HCT116 (cell line): Measurements from ENCODE around the gene VAV2. TPM values are rescaled to one million over a fixed set of nuclear protein-coding genes. Genes with fewer than 3 reads are reported as not detected.

Source experiments
- ATAC-seq: fragments of 200-7000 bp; cut with Tn5 transposase; 2 replicates; pipeline ENCODE4 v1.9.1; 2020; ENCODE audit warnings: mild to moderate bottlenecking, moderate library complexity
- BruUV-seq: library from RNA; stranded (reverse); fragments of 400-500 nt; replicated peaks from 2 replicates; lab custom pipeline; 2021; lab: Mats Ljungman, UMichigan
- CTCF ChIA-PET: fragments of 300-600 bp; sonication (Branson Sonifier 250); formaldehyde crosslinking; loops from one replicate; lab custom pipeline; 2021; ENCODE audit warnings: antibody characterized with exemption; lab: Charles Lee
- POLR2A ChIA-PET: fragments of 300-600, 350-600 bp; sonication (Branson Sonifier 250); formaldehyde crosslinking; loops from one replicate; lab custom pipeline; 2021; ENCODE audit warnings: antibody characterized with exemption; lab: Charles Lee
- RAD21 ChIA-PET, 2 experiments: fragments of 300-600 bp; sonication (Branson Sonifier 250); formaldehyde crosslinking; loops; one replicate each; lab custom pipeline; 2023; ENCODE audit warnings: low total read pairs in 2 of 2; ENCODE audit not compliant: uncharacterized antibody in 2 of 2, unreplicated experiment in 2 of 2, low non-redundant PET in 1 of 2; lab: Charles Lee
- DNase-seq: peaks from one replicate; pipeline ENCODE4 v3.0.0-alpha.2; 2010; ENCODE audit warnings: low read depth, low spot score
- H2AFZ ChIP-seq: fragments of 200-600 bp; shearing (Covaris generic), sonication (generic); 2 replicates; pipeline ENCODE4 v1.6.1; 2017; ENCODE audit warnings: low read depth, mixed run types, mixed read lengths, antibody characterized with exemption, low read length; ENCODE audit not compliant: poor library complexity, severe bottlenecking
- H3K27ac ChIP-seq: 2 replicates; pipeline ENCODE4 v1.5.1; 2012; ENCODE audit warnings: low read depth, low read length
- H3K27me3 ChIP-seq: fragments of 200-600 bp; sonication (generic); 2 replicates; pipeline ENCODE4 v1.6.1; 2016; ENCODE audit warnings: mixed run types, low read length, mixed read lengths; ENCODE audit not compliant: insufficient read depth
- H3K36me3 ChIP-seq, 2 experiments: fragments of 200-500 bp in 1 of 2; fragments of 200-600 bp in 1 of 2; sonication (Bioruptor generic) in 1 of 2; sonication (generic) in 1 of 2; 2 replicates each; pipeline versions ENCODE4 v1.5.1 to v1.6.1; 2014 to 2016; ENCODE audit warnings: low read length in 2 of 2, inconsistent platforms in 1 of 2, mixed read lengths in 1 of 2, mixed run types in 1 of 2; ENCODE audit not compliant: insufficient read depth in 2 of 2, control insufficient read depth in 1 of 2
- H3K4me1 ChIP-seq, 2 experiments: fragments of 200-600 bp in 1 of 2; sonication (generic) in 1 of 2; 2 replicates each; pipeline versions ENCODE4 v1.5.1 to v1.6.1; 2012 to 2017; ENCODE audit warnings: low read length in 2 of 2, inconsistent platforms in 1 of 2, mild to moderate bottlenecking in 1 of 2, mixed read lengths in 1 of 2, mixed run types in 1 of 2, moderate library complexity in 1 of 2; ENCODE audit not compliant: insufficient read depth in 2 of 2, control insufficient read depth in 1 of 2
- H3K4me2 ChIP-seq: fragments of 200-600 bp; sonication (generic); 2 replicates; pipeline ENCODE4 v1.6.1; 2017; ENCODE audit warnings: mixed run types, low read length, mixed read lengths
- H3K4me3 ChIP-seq, 2 experiments: fragments of 200-600 bp in 1 of 2; sonication (generic) in 1 of 2; replicated peaks in 1 of 2; 2 replicates each; pipeline ENCODE4 v1.5.1; 2011 to 2016; ENCODE audit warnings: low read length in 2 of 2, control low read depth in 1 of 2, low read depth in 1 of 2, mild to moderate bottlenecking in 1 of 2, mixed read lengths in 1 of 2, mixed run types in 1 of 2
- H3K79me2 ChIP-seq: fragments of 200-600 bp; sonication (generic); 2 replicates; pipeline ENCODE4 v1.6.1; 2017; ENCODE audit warnings: mild to moderate bottlenecking, mixed run types, low read length, moderate library complexity, mixed read lengths; ENCODE audit not compliant: insufficient read depth
- H3K9ac ChIP-seq: fragments of 200-600 bp; sonication (generic); 2 replicates; pipeline ENCODE4 v1.6.1; 2016; ENCODE audit warnings: low read length, mixed read lengths
- H3K9me2 ChIP-seq: fragments of 200-600 bp; sonication (generic), shearing (Covaris generic); 2 replicates; pipeline ENCODE4 v1.6.1; 2017; ENCODE audit warnings: mixed run types, mild to moderate bottlenecking, moderate library complexity; ENCODE audit not compliant: insufficient read depth
- H3K9me3 ChIP-seq, 2 experiments: fragments of 200-500 bp in 1 of 2; fragments of 200-600 bp in 1 of 2; sonication (Bioruptor generic) in 1 of 2; sonication (generic) in 1 of 2; 2 replicates each; pipeline ENCODE4 v1.6.1; 2014 to 2017; ENCODE audit warnings: low read length in 2 of 2, mixed read lengths in 2 of 2, inconsistent platforms in 1 of 2, low read depth in 1 of 2, mild to moderate bottlenecking in 1 of 2, mixed run types in 1 of 2, moderate library complexity in 1 of 2; ENCODE audit not compliant: control insufficient read depth in 1 of 2, insufficient read depth in 1 of 2
- H4K20me1 ChIP-seq: fragments of 200-600 bp; sonication (generic), shearing (Covaris generic); 2 replicates; pipeline ENCODE4 v1.6.1; 2017; ENCODE audit warnings: mixed run types, mild to moderate bottlenecking, moderate library complexity; ENCODE audit not compliant: insufficient read depth
- EZH2 ChIP-seq: fragments of 200-600 bp; sonication (generic); IDR thresholded peaks from 2 replicates; pipeline ENCODE4 v1.6.1; 2017; ENCODE audit warnings: antibody characterized with exemption, mixed run types
- FOSL1 ChIP-seq: IDR thresholded peaks from 2 replicates; pipeline ENCODE4 v1.6.1; 2012; ENCODE audit warnings: low read depth
- JUND ChIP-seq: IDR thresholded peaks from 2 replicates; pipeline ENCODE4 v1.6.1; 2012
- POLR2A ChIP-seq: IDR thresholded peaks from 2 replicates; pipeline ENCODE4 v1.7.0; 2011; ENCODE audit warnings: borderline replicate concordance; ENCODE audit not compliant: insufficient read depth, insufficient read length; ENCODE audit errors: extremely low read depth
- POLR2AphosphoS5 ChIP-seq: IDR thresholded peaks from 2 replicates; pipeline ENCODE4 v1.6.1; 2011; ENCODE audit warnings: mild to moderate bottlenecking, low read depth, low read length, moderate library complexity
- TCF7L2 ChIP-seq: IDR thresholded peaks from 2 replicates; pipeline ENCODE4 v1.7.0; 2011; ENCODE audit warnings: borderline replicate concordance, inconsistent platforms; ENCODE audit not compliant: insufficient read depth, insufficient read length; ENCODE audit errors: extremely low read depth
- ZFX ChIP-seq: fragments of 450-650 bp; IDR thresholded peaks from 2 replicates; pipeline ENCODE4 v1.6.1; 2017
- intact Hi-C: fragments of 100-400 bp; cut with micrococcal nuclease; formaldehyde crosslinking; loops from 2 replicates; pipeline ENCODE4 v1.10.0; 2022
- total RNA-seq: library from RNA; stranded (reverse); gene quantifications from one replicate; pipeline ENCODE4 v1.2.1, GENCODE V29; 2021; ENCODE audit not compliant: unreplicated experiment
- TF ChIP-seq, protein P1 (sequence below), 3 experiments: fragments of 200-600 bp in 1 of 3; sonication (generic) in 1 of 3; IDR thresholded peaks in 2 of 3; conservative IDR thresholded peaks in 1 of 3; 2 replicates each; pipeline ENCODE4 v1.5.1; 2012 to 2017; ENCODE audit warnings: low read depth in 2 of 3, low read length in 2 of 3, antibody characterized with exemption in 1 of 3, borderline replicate concordance in 1 of 3, control low read depth in 1 of 3, mild to moderate bottlenecking in 1 of 3, mixed read lengths in 1 of 3, mixed run types in 1 of 3, moderate library complexity in 1 of 3; ENCODE audit not compliant: insufficient read depth in 1 of 3
- TF ChIP-seq, protein P2 (sequence below): IDR thresholded peaks from 2 replicates; pipeline ENCODE4 v1.6.1; 2012
- TF ChIP-seq, protein P3 (sequence below): IDR thresholded peaks from 2 replicates; pipeline ENCODE4 v1.6.1; 2011; ENCODE audit warnings: mild to moderate bottlenecking, low read length, moderate library complexity; ENCODE audit not compliant: insufficient replicate concordance; ENCODE audit errors: extremely low read depth

The VAV2 gene
- total RNA-seq, 1 experiment from 2014 or later = 33.2 TPM

DNA sequence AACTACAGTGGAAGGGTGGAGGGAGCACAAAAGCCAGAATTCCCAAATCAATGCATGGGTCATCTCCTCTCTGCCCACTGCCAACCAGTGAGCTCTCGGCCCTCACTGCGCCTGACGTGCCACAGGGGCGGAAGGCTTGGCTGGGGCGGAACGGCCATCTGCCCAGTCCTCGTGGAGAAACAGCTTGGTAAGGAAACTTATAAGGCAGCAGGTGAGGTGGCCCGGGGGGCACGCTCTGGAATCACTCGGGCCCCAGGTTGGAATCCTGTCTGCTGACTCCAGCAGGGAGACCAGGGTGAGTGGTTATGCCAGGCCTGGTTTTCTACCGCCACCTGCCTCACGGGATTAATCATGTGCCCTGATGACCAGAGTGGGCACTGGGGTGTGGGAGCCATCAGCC lies 52.3 kb downstream of the VAV2 start:
- H4K20me1 ChIP-seq = no peaks in the 10 kb centered on the region
- H3K9ac ChIP-seq = no peak overlapping the region
- TF ChIP-seq POLR2AphosphoS5 (no peak), EZH2 (no peak), TCF7L2 (no peak), POLR2A (no peak), FOSL1 (no peak), JUND (no peak), ZFX (no peak)
- TF ChIP-seq, protein P1, sequence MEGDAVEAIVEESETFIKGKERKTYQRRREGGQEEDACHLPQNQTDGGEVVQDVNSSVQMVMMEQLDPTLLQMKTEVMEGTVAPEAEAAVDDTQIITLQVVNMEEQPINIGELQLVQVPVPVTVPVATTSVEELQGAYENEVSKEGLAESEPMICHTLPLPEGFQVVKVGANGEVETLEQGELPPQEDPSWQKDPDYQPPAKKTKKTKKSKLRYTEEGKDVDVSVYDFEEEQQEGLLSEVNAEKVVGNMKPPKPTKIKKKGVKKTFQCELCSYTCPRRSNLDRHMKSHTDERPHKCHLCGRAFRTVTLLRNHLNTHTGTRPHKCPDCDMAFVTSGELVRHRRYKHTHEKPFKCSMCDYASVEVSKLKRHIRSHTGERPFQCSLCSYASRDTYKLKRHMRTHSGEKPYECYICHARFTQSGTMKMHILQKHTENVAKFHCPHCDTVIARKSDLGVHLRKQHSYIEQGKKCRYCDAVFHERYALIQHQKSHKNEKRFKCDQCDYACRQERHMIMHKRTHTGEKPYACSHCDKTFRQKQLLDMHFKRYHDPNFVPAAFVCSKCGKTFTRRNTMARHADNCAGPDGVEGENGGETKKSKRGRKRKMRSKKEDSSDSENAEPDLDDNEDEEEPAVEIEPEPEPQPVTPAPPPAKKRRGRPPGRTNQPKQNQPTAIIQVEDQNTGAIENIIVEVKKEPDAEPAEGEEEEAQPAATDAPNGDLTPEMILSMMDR (IDR thresholded peaks at IDR 0.05 in 2 of 3, conservative IDR thresholded peaks at IDR 0.05 in 1 of 3; ENCODE audit: borderline replicate concordance in 1 of 3, insufficient read depth in 1 of 3, low read depth in 2 of 3, low read length in 2 of 3) = no peak
- TF ChIP-seq, protein P2, sequence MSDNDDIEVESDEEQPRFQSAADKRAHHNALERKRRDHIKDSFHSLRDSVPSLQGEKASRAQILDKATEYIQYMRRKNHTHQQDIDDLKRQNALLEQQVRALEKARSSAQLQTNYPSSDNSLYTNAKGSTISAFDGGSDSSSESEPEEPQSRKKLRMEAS = no peak
- TF ChIP-seq, protein P3, sequence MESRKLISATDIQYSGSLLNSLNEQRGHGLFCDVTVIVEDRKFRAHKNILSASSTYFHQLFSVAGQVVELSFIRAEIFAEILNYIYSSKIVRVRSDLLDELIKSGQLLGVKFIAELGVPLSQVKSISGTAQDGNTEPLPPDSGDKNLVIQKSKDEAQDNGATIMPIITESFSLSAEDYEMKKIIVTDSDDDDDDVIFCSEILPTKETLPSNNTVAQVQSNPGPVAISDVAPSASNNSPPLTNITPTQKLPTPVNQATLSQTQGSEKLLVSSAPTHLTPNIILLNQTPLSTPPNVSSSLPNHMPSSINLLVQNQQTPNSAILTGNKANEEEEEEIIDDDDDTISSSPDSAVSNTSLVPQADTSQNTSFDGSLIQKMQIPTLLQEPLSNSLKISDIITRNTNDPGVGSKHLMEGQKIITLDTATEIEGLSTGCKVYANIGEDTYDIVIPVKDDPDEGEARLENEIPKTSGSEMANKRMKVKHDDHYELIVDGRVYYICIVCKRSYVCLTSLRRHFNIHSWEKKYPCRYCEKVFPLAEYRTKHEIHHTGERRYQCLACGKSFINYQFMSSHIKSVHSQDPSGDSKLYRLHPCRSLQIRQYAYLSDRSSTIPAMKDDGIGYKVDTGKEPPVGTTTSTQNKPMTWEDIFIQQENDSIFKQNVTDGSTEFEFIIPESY = no peak
- H3K9me2 ChIP-seq = no peaks in the 10 kb centered on the region
- peaks cover 7 to 16% of the 10 kb centered on the region in 2 experiments; a peak in 3 of 4 replicates for H3K4me1 ChIP-seq
- ChIA-PET RAD21 (no interaction called here), CTCF (no interaction called here), POLR2A (no interaction called here)
- H3K36me3 ChIP-seq = peaks cover 0 to 7% of the 10 kb centered on the region in 2 experiments; a peak in 1 of 4 replicates
- ATAC-seq (no peak), DNase-seq (no peak)
- H3K9me3 ChIP-seq = no peaks in the 10 kb centered on the region
- no peaks in the 10 kb centered on the region for H3K27me3 ChIP-seq
- H3K27ac ChIP-seq = no peak overlapping the region
- peaks cover 10% of the 10 kb centered on the region; the same call in 1 of the 2 replicates for H3K79me2 ChIP-seq
- no TSS peak for BruUV-seq
- no peak overlapping the region for H2AFZ ChIP-seq
- H3K4me2 ChIP-seq = no peak overlapping the region
- no peak overlapping the region for H3K4me3 ChIP-seq
- intact Hi-C loops = no loop called here
